GM19468 (cell line): ENCODE data around the gene NUP43.
"Not testable (repeated sequence)": the region's sequence is repeated elsewhere in the genome, so short reads cannot be mapped to it uniquely, and the experiment has no call there.

Source experiments
- ATAC-seq: cut with Tn5 transposase; IDR thresholded peaks from one replicate; pipeline ENCODE4 v1.9.1; 2021; ENCODE audit warnings: mild to moderate bottlenecking, moderate library complexity, moderate number of reproducible peaks; ENCODE audit not compliant: unreplicated experiment; ENCODE audit errors: extremely low read depth

Gene NUP43

GRCh38 chr6:149698175-149698574, 48.2 kb downstream of the NUP43 start:
- no peak for ATAC-seq

- ATAC-seq = no peak
Measured at GRCh38 chr6:149696901-149697300, 49.4 kb downstream of the NUP43 start.

DNA sequence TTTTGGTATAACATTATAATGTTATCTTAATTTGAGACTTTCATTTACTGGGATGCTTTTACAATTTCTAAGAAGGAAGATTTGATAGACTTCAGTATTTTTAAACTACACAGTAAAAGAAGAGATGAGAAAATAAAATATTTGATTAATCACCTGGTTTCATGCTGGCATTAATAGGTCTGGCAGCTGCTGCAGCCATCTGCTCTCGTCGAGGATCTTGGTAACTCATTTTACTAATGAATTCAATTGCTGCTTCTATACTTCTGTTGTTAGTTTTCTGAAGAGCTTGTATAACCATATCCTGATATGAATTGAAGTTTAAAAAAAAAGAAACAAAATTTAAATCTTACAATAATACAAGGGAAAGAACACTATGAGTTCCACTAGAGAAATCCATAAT, 51.4 kb downstream of the NUP43 start:
- ATAC-seq = no peak

GRCh38 chr6:149691201-149691600, 55.1 kb downstream of the NUP43 start:
- no peak for ATAC-seq

DNA sequence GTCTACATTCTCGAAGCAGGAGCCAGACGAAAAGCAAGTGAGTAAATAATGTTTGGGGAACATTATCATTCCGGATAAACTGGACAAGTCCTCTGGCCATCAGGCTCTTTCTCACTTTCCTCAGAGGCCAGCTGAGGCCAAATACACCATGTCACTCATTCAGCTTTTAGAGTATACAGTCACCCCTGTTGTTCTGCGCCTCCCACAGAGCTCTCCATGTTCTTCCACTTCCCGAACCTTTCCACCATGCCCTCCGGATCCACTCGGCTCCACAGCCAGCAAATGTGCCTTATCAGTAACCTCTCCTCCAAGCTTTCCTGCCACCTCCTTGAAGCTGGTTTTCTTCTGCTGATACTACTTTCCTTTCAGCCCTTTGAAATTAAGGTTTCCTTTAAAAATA, 60.1 kb downstream of the NUP43 start:
- no peak for ATAC-seq

GRCh38 chr6:149683256-149683859, 63.0 kb downstream of the NUP43 start:
- no peak for ATAC-seq

DNA sequence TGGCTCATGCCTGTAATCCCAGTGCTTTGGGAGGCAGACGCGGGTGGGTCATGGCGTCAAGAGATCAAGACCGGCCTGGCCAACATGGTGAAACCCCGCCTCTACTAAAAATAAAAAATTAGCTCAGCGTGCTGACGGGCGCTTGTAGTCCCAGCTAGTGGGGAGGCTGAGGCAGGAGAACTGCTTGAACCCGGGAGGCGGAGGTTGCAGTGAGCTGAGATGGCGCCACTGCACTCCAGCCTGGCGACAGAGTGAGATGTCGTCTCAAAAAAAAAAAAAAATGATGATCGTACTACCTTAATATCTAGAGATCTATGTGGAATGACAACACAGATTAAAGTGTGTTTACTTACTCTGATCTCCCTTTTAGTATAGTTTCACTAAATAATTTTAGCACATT, 64.5 kb downstream of the NUP43 start:
- ATAC-seq = not testable (repeated sequence)

DNA sequence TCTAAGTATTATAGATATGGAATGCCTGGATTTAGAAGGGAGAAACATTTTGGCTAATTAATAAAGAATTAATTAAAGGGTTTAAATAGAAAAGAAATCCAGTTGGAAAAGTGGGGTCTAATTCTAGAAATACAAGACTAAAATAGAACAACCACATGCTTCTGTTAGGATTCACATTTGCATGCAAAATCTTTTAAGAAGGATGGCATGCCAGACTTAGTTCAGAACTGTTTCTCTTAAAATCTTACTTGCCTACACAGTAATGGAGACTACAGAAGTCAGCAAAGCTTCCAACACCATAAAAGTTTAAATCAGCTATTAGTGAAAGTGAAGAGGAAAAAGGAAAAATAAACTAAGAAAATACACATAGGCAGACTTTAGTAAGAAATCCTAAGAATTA, 65.1 kb downstream of the NUP43 start:
- no peak for ATAC-seq

DNA sequence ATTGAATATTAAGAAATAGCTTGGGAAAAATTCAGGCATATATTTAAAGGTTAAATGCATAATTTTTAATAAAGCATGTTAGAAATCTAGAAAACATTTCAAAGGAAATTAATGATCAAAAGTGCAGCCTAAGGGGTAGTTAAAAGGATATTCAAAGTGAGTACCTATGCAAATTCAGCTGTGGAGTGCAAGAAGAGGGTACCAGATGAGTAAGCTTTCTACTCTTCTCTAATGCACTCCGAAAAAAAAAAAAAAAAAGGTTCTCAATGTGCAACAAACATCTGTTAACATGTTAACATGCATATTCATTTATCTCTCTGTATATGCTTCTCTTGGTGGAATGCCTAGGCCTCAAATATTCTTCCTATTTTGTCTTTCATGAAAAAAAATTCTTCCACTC, 65.8 kb downstream of the NUP43 start:
- peak; percentile 39 for ATAC-seq
